Upper lobe of left lung (tissue), 6 donors: ENCODE measurements around the gene RAB11A. TPM values are rescaled to one million over a fixed set of nuclear protein-coding genes. Genes with fewer than 3 reads are reported as not detected.

ENCODE experiments used
- ATAC-seq, 2 donors: fragments of 200-7000 bp; cut with Tn5 transposase; one replicate each; pipeline ENCODE4 v1.9.1; 2022; ENCODE audit warnings: mild to moderate bottlenecking in 2 of 2, moderate library complexity in 2 of 2; ENCODE audit not compliant: low FRiP score in 2 of 2
- DNase-seq, 2 donors: peaks; one replicate each; pipeline ENCODE4 v3.0.0-alpha.2; 2019 to 2020
- H3K27ac ChIP-seq, 4 donors: fragments of 200-600 bp; sonication (generic); one replicate each; pipeline ENCODE4 v1.5.1; 2016 to 2019
- H3K27me3 ChIP-seq, 4 donors: fragments of 200-600 bp; sonication (generic); one replicate each; pipeline ENCODE4 v1.5.1; 2017 to 2019
- H3K36me3 ChIP-seq, 4 donors: fragments of 200-600 bp; sonication (generic); one replicate each; pipeline ENCODE4 v1.5.1; 2016 to 2019
- H3K4me1 ChIP-seq, 4 donors: fragments of 200-600 bp; sonication (generic); one replicate each; pipeline ENCODE4 v1.5.1; 2018 to 2019
- H3K4me3 ChIP-seq, 4 donors: fragments of 200-600 bp; sonication (generic); one replicate each; pipeline ENCODE4 v1.5.1; 2017 to 2019; ENCODE audit warnings: mild to moderate bottlenecking in 2 of 4, moderate library complexity in 1 of 4
- H3K9me3 ChIP-seq, 4 donors: fragments of 200-600 bp; sonication (generic); one replicate each; pipeline ENCODE4 v1.5.1; 2018 to 2019
- CTCF ChIP-seq, 6 experiments: fragments of 450-650 bp in 4 of 6; fragments of 200-600 bp in 2 of 6; sonication (generic) in 2 of 6; IDR thresholded peaks; one replicate each; pipeline ENCODE4 v1.5.1; 2016 to 2019; ENCODE audit warnings: antibody characterized with exemption in 6 of 6
- EP300 ChIP-seq, 4 donors: sonication (generic); formaldehyde crosslinking; IDR thresholded peaks; one replicate each; pipeline ENCODE4 v1.5.1; 2017; ENCODE audit warnings: antibody characterized with exemption in 4 of 4, control low read depth in 2 of 4
- POLR2A ChIP-seq, 4 donors: fragments of 450-650 bp; IDR thresholded peaks; one replicate each; pipeline ENCODE4 v1.5.1; 2016 to 2017; ENCODE audit warnings: antibody characterized with exemption in 4 of 4, mild to moderate bottlenecking in 2 of 4
- POLR2AphosphoS5 ChIP-seq, 2 donors: sonication (generic); formaldehyde crosslinking; IDR thresholded peaks; one replicate each; pipeline ENCODE4 v1.5.1; 2017; ENCODE audit warnings: antibody characterized with exemption in 2 of 2
- WGBS, 2 donors: methylation state at CpG; one replicate each; pipeline ENCODE4 v1.1.5; 2017 to 2018; 5-methylcytosine and 5-hydroxymethylcytosine counted together
- total RNA-seq, 6 donors: library from RNA; depleted of rRNA in 4 of 6; stranded (reverse); fragments of >200 nt in 4 of 6; gene quantifications; one replicate each; pipeline versions ENCODE4 v1.1.0 to v1.2.1, GENCODE V29; 2016 to 2021
- donor health status: DM: no; HTN: no; CAD: no; lungs with moderate emphysema.
- donor health status: DM: no; HTN: yes; CAD: no; lungs with severe emphysema.

RAB11A gene
- total RNA-seq, 6 donors from 2014 or later: 15.7 to 205 (median 144) TPM

DNA sequence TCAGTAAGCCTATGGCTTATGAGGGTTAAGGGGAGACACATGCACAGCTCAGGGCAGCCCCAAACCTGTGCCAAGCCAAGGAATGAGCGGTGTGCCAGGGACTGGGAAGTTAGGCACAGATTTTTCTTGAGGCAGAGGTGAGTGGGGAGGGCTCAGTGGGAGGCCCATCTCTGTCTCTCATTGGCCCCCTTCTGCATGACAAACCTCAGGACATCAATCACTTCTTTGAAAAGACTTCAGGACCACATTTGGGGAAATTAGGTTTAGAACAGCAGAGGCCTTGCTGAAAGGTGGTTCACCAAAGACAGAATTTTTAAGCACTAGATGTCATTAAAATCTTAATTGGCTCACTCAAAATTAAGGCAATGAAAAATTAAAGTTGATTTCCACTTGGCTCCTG lies 57.2 kb downstream of the RAB11A start:
- WGBS, 2 donors: 100% methylated on average over 1 of the region's 1 CpG
- no peaks in the 10 kb centered on the region for H3K36me3 ChIP-seq

GRCh38 chr15:65926899-65927298 lies 57.6 kb downstream of the RAB11A start:
- TF ChIP-seq POLR2AphosphoS5 (IDR thresholded peaks at IDR 0.05) (no peak), EP300 (IDR thresholded peaks at IDR 0.05) (no peak), POLR2A (IDR thresholded peaks at IDR 0.05) (no peak), CTCF (IDR thresholded peaks at IDR 0.05) (no peak)
- no peaks in the 10 kb centered on the region for H3K36me3 ChIP-seq
- no peak for DNase-seq
- no peak overlapping the region for H3K4me3 ChIP-seq
- 86 to 96% methylated on average over 1 of the region's 1 CpG for WGBS, 2 donors
- H3K4me1 ChIP-seq: no peaks in the 10 kb centered on the region
- no peaks in the 10 kb centered on the region for H3K27me3 ChIP-seq
- H3K9me3 ChIP-seq: no peaks in the 10 kb centered on the region
- no peak overlapping the region for H3K27ac ChIP-seq
- no peak for ATAC-seq

More for the DNA sequence above, 57.2 kb downstream of the RAB11A start:
- Histone ChIP-seq H3K27me3 (no peaks in the 10 kb centered on the region), H3K4me3 (no peak overlapping the region), H3K4me1 (no peaks in the 10 kb centered on the region), H3K27ac (no peak overlapping the region), H3K9me3 (no peaks in the 10 kb centered on the region)
- DNase-seq: no peak
- no peak for ATAC-seq
- no peak for TF ChIP-seq EP300 (IDR thresholded peaks at IDR 0.05)
- no peak for TF ChIP-seq CTCF (IDR thresholded peaks at IDR 0.05)
- TF ChIP-seq POLR2A (IDR thresholded peaks at IDR 0.05): no peak
- no peak for TF ChIP-seq POLR2AphosphoS5 (IDR thresholded peaks at IDR 0.05)

- WGBS, 2 donors: 71 to 81% methylated on average over 2 of the region's 2 CpGs
Observed at GRCh38 chr15:65927545-65927944, 58.3 kb downstream of the RAB11A start.

DNA sequence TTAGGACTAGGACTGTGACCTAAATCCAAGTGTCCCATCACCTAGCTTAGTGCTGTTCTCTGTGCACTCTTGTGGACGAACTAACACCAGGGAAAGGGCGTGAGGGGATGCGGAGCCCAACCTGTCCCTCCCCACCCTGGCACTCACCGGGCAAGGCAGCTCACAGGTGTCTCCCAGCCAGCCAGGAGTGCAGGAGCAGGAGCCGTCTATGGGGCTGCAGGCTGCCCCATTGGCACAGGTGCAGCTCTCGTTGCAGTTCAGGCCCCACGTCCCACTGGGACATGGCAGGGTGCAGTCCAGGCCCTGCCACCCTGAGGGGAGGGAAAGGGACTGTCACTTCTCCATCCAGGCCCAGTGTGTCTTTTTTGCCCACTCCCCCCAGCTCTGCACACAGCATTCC lies 60.3 kb downstream of the RAB11A start:
- TF ChIP-seq CTCF (IDR thresholded peaks at IDR 0.05) (no peak), POLR2A (IDR thresholded peaks at IDR 0.05) (no peak), POLR2AphosphoS5 (IDR thresholded peaks at IDR 0.05) (no peak), EP300 (IDR thresholded peaks at IDR 0.05) (no peak)
- ATAC-seq: no peak
- H3K4me1 ChIP-seq: no peaks in the 10 kb centered on the region
- no peaks in the 10 kb centered on the region for H3K27me3 ChIP-seq
- no peak overlapping the region for H3K27ac ChIP-seq
- H3K36me3 ChIP-seq: no peaks in the 10 kb centered on the region
- H3K4me3 ChIP-seq: no peak overlapping the region
- 78 to 89% methylated on average over 4 to 7 of the region's 7 CpGs for WGBS, 2 donors
- peak in 1 of 2 donors; percentile 40 for DNase-seq
- no peaks in the 10 kb centered on the region for H3K9me3 ChIP-seq

More at GRCh38 chr15:65927545-65927944, 58.3 kb downstream of the RAB11A start:
- H3K27ac ChIP-seq: no peak overlapping the region
- no peaks in the 10 kb centered on the region for H3K9me3 ChIP-seq
- no peaks in the 10 kb centered on the region for H3K36me3 ChIP-seq
- ATAC-seq (no peak), DNase-seq (no peak)
- no peaks in the 10 kb centered on the region for H3K4me1 ChIP-seq
- TF ChIP-seq POLR2AphosphoS5 (IDR thresholded peaks at IDR 0.05) (no peak), EP300 (IDR thresholded peaks at IDR 0.05) (no peak), CTCF (IDR thresholded peaks at IDR 0.05) (no peak), POLR2A (IDR thresholded peaks at IDR 0.05) (no peak)
- no peak overlapping the region for H3K4me3 ChIP-seq
- H3K27me3 ChIP-seq: no peaks in the 10 kb centered on the region

GRCh38 chr15:65930134-65930533 lies 60.8 kb downstream of the RAB11A start:
- no peak for ATAC-seq
- peak in 1 of 2 donors; percentile 61 for DNase-seq
- Histone ChIP-seq H3K27ac (no peak overlapping the region), H3K4me1 (no peaks in the 10 kb centered on the region), H3K9me3 (no peaks in the 10 kb centered on the region), H3K36me3 (no peaks in the 10 kb centered on the region), H3K27me3 (no peaks in the 10 kb centered on the region), H3K4me3 (no peak overlapping the region)
- 85 to 89% methylated on average over 4 to 6 of the region's 6 CpGs for WGBS, 2 donors
- TF ChIP-seq EP300 (IDR thresholded peaks at IDR 0.05): no peak
- no peak for TF ChIP-seq CTCF (IDR thresholded peaks at IDR 0.05)
- TF ChIP-seq POLR2A (IDR thresholded peaks at IDR 0.05): no peak
- TF ChIP-seq POLR2AphosphoS5 (IDR thresholded peaks at IDR 0.05): no peak
